HG02588 (cell line): Measurements from ENCODE around the gene NET1.
A peak's percentile ranks its signal among the peaks of the same experiment; 100 is the strongest.

ENCODE experiments used
- ATAC-seq: cut with Tn5 transposase; IDR thresholded peaks from one replicate; pipeline ENCODE4 v1.9.1; 2021; ENCODE audit warnings: mild to moderate bottlenecking, moderate library complexity; ENCODE audit not compliant: unreplicated experiment

NET1 gene

DNA sequence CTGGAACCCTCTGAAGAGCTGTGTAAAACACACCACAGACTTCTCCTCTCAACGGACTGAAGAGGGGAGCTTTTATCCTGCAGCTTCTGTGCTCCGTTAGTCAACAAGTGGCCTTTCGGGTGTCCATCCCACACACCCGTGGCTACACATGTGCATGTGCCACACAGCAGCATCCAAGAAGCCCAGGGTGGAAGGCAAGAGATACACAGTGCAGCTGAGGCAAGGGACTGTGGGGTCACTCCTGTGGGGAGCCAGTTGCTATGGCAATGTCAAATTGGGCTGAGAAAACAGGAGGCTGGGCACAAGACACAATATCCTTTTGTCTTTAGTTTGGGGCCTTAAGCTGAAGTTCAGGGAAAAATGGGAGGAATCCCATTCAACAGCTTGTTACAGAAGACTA is 28.7 kb downstream of the NET1 start:
- no peak for ATAC-seq

DNA sequence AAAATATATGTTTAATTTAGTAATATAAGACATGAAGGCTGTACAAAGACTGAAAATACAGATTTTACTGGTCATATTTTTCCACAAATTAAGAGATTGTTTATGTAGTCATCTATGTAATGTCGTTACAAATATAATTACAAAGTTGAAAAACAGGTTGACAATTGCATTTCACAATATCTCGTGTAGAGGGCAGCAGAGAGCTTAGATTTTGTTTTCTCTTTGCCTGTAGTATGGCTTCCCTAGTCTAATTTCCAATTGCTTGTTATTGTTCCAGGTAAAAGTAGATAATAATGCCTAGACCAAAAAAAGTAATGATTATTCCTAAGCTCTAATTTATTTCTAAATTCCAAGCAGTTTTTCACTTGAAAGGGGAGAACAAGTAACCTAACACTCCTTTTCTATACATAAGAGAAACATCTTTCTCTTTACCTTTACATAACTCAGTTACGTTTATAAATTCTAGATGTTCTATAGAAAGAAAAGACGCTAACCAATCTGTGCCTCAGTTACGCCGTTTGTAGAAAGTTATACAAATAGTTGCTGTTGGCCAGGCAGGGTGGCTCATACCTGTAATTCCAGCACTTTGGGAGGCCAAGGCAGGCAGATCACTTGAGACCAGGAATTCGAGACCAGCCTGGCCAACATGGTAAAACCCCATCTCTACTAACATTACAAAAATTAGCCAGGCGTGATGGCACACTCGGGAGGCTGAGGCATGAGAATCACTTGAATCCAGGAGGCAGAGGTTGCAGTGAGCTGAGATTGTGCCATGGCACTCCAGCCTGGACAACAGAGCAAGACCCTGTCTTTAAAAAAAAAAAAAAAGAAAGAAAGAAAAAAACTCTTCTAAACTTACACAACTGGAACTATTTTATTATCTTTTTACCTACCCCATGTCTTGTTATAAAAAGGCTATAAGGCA is 30.0 kb downstream of the NET1 start:
- ATAC-seq, result no peak

DNA sequence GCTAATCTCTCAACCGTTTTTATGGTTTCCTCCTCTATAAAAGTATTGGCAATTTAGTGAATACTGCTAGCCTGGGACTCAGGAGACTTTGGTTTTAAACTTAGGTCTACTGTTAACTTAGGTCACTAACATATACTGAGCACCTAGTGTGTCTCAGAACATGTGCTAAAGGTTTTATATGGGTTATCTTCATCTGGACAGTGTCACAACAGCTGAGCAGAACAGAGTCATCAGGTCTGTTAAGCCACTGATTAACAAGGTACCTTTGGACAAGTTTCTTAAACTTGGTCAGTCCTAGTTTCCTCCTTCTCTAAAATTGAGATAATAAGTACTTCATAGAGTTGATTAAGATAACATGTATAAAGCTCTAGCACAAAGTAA is 30.6 kb downstream of the NET1 start:
- peak; percentile 23 for ATAC-seq

DNA sequence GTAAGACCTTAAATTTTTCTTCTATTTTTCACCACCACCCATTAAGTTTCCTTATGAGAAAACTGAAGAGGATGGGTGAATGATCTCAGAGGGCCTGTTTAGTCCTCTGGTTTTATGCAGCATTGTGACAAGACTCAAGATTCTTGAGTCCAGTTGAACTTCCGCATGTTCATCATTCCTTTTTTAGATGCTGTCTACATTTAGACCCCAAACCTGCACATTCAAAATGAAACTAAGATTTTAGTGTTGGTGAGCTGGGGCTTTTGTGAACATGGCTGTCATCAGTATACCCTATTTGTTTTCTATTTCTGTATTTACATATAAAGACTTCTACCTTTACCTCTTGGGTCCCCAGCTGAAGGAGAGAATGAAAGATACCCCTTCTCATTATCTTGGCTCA is 31.1 kb downstream of the NET1 start:
- ATAC-seq, result peak; percentile 80

DNA sequence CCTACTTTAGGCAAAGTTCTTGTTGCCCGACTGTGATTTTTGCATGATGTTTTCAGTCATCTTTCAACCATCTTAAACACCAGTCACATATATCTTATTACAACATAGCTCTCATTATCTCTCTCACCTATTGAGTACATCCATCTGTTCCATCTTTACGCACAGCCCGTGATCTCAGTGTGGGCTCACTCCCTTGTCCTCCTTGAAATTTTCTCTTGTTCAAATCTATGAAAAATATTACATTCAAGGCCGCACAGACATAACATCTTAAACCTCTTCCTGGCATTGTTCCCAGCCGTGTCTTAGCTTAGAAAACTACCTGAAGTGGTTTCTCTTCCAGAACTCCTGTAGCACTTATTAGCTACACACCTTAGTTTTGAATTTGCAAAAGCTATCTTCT is 32.6 kb downstream of the NET1 start:
- no peak for ATAC-seq

DNA sequence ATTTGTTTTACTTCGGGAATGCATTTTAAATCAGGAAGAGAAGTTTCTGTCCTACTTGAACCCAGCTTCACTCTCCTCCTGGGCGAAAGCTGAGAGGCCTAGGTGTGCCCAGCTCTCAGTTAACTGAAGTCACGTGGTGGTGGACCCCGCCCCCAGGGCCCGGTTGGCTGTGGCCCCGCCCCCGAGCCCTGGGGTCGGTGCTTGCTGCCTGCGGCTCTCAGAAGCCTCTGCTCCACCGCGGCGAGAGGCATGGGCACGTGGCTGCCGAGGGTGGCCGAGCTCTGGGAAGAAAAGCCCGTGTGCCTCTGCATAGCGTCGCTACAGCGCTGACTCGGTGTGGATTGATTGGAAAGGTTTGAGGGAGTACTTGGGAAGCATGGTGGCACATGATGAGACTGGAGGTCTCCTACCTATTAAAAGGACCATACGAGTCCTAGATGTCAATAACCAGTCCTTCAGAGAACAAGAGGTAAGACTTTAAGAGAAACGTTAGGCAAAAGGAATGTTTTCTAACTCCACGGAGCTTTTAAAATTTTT is 34.1 kb downstream of the NET1 start:
- ATAC-seq, result peak; percentile 24

DNA sequence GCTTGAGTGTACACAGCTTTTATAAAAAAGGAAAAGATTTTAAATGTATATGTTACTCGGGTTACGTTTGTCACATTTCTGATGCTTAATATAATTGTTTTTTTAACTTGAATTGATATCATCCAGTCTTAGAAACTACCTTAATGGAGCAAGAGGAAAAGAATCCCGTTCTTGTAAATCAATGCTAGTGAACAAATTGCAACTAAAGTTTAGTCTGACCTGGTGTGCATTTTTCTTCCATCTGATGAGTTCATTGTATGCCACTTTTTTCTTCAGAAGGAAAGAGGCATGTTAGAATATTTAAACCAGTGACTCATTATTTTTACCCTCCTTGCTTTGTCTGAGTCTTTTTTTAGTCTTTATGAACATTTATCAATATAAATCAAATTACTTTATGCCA is 34.7 kb downstream of the NET1 start:
- no peak for ATAC-seq

DNA sequence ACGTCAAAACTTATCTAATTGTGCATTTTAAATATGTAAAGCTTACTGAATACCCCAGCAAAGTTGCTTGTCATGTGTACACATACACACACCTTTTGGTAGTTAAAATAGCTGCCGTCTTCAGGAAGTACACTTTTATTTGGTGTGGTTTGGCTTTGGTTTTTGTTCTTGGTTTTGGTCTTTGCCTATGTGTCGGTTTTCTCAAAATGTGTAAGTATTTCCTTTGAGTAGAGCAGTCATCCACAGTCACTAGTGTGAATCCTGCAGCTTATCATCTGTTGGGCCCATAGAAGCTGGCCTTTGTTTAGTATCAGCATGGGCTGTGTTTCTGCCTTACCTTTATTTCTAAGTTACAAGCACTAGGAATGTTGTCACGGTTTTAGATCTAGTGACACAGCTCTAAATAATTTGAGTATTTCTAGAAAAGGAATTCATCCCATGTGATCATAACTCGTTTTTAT is 35.3 kb downstream of the NET1 start:
- ATAC-seq, result peak; percentile 48

DNA sequence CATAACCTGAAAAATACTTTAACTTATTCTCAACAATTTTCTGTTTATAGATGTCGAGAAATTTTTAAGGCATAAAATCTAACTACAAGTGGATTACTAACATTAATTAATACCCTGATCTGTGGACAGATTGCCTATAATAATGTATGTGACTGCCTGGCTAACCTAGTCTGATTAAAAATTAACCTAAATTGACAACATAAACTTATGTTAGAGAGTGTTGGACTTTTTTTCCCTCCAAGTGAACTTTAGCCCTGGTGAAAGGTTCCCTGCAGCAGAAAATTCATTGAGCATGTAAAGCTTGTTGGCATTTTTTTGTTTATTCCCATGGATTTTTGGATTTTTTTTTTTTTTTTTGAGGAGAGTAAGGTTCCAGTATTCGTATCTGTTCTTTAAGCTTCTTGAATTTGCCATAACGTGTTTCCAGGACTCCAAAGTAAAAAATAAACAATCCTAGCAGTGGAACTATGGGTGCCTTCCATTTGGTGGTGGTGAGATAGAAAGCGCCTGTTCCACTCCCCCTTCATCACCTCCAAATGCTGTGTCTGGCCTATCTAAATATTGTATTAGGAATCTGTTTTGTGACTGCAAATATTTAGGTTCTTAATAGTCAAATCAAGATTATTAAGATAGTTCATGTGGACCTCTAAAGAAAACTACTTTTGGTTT is 36.1 kb downstream of the NET1 start:
- no peak for ATAC-seq

DNA sequence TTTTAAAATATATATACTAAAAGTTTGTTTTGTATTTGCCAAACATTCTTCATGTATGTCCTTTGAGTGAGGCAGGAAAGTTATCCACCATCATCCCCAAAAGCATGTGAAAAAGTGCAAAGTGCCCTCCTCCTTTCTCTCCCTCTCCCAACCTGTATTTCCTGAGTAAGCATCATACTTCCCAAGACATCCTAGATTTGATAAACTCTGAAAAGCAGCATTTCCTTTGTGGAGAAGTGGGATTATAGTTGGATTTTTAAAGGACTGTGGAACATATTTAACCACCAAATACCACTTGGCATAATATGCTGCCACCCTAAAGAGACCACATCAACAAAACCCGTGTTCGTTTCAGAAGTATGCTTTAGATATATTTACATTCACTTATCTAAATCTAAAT is 36.9 kb downstream of the NET1 start:
- no peak for ATAC-seq

DNA sequence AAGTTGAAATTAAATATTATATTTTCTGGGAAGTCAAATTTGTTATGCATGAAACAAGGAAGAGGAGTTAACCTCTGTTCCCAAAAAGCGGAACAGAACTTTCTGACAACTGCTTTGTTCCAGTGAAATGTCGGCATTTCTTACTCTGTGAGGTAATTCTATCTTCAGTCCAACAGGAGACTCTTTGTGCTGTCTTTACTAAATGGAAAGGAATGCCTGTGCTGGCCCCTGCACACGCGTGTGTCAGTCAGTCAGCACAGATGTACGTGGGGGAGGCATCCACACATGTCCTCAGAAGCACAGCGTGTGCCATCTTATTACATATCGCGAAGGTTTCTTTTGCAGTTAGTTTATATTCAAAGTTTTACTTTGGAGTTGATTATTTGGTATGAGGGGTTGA is 37.5 kb downstream of the NET1 start:
- no peak for ATAC-seq

DNA sequence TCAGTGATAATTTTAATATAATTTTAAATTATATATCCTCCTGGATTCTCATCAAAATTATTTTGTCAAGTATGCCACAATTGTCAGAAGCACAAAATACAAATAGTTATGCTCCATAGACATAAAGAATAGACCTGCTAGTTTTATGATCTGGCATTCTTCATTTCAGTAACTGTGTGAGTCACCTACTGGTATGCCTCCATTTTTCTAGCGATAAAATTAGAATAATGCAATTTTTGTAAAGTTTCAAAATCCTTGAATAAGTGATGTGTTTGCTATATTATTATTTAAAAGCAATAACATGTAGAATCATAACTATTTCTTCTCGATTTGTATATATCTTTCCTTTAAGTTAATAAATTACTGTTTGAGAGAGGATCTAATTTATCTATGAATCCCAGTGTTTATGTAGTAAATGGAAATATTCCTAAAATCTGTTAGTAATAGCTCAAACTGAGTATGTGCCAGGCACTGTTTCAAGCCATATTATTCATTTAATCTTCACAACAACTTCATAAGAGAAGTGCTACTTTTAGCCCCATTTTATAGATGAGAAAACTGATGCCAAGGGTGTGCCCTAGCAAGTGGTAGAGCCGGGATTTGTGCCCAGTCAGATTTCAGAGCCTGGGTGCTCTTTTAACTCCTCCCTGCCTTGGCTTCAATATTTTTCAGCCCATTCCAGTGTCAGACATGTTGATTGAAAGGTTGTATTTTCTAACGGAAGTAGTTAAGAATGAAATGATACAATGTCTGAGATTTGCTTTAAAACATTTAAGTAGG is 38.4 kb downstream of the NET1 start:
- no peak for ATAC-seq

DNA sequence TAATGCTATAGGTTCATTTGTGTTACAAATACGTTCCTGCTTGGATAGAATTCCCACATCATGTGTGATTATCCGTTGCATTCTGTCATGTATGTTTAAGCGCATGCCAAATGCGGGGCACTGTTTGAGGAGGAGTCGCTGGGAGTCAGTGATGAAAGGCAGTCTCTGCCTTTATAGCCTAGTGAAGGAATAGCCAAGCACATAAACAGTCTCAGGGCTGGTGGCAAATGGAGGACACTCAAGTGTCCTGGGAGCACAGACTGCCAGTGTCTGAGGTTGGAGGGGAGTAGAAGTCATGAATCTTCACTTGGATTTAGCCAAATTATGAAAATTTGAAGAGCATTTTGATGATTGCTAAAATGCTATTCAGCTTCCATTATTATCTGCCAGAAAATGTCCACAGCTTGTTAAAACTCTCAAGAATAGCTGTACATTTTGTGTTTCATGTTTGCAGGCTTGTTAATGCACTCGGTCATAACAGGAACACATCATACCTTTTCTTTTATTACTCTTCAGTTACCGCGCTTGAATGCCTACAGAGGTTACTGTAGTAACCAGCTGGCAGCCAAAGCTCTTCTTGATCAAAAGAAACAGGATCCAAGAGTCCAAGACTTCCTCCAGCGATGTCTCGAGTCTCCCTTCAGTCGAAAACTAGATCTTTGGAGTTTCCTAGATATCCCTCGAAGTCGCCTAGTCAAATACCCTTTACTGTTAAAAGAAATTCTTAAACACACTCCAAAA is 41.6 kb downstream of the NET1 start:
- ATAC-seq, result no peak

DNA sequence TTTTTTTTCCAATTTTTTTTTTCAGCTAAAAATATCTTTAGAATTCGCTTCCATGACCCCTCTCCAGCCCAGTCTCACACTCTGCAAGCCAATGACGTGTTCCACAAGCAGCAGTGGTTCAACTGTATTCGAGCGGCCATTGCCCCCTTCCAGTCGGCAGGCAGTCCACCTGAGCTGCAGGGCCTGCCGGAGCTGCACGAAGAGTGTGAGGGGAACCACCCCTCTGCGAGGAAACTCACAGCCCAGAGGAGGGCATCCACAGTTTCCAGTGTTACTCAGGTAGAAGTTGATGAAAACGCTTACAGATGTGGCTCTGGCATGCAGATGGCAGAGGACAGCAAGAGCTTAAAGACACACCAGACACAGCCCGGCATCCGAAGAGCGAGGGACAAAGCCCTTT is 44.2 kb downstream of the NET1 start:
- no peak for ATAC-seq

DNA sequence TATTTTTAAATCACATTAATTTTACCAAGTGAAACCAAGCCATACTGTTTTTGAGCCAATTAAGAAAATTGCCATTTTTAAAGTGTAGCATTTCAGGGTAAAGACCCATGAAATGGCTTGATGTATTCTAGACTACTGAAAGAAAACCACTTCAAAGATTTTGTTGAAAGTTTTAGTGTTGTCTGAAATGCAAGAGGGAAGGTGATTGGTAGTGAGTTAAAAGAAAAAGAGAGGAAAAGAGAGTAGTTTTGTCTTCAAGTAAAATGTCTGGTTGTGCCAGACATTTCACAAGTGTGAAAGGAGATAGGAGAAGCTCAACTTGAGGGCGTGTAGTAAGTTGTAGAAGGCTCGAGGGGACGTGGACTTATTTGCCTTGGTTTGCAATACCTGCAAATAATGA is 45.4 kb downstream of the NET1 start:
- no peak for ATAC-seq

DNA sequence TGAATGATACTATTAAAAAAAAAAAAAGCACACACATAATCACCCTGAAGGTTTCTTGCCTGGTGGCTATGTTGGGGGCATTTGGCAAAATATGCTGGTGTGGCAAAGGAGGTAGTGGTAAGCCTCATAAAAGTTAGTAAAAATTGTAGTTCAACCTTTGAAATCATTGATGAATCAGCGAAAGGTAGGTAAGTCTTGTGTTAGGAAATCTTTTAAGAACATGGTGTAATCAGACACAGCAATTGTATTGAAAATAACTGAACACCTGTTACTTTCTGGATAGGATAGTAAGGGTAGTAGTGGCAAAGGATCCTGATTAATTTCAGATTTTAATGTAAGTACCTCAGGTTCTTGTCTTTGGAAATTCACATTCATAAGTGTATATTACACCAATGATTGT is 46.1 kb downstream of the NET1 start:
- no peak for ATAC-seq

DNA sequence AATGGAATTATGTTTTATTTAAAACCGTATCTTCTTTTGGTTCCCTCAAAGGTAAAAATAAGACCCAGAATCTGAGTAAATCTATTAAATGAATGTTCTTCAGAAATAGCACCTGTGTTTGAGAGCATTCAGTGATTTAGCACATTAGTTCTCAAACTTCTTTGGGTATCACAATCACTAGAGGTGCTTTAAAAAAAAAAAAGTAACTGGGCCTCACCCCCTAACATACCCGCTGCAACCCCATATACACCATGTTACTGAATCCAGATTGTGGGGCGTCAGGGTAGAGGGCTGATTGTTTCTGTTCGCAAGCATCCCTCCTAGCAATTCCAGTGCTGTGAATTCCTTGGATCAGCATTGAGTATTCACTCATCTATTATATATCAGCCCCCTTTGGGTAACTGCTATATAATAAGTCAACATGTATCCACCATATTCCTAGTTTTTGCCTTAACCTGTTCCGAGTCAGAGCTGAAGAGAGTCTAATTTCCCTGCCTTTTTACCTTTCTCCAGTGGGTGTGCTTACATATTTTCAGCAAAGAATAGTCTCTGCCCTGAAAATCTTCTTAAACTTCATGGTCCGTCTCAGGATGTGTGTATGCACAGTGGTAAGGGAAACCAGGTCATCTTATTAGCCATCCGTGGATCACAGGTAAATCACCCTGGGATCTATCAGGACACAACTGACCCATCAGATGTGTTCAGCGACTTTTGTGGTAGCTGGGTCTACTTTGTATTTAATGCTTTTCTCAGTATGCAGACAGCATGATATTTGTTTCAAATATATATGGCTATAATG is 46.8 kb downstream of the NET1 start:
- ATAC-seq, result no peak

DNA sequence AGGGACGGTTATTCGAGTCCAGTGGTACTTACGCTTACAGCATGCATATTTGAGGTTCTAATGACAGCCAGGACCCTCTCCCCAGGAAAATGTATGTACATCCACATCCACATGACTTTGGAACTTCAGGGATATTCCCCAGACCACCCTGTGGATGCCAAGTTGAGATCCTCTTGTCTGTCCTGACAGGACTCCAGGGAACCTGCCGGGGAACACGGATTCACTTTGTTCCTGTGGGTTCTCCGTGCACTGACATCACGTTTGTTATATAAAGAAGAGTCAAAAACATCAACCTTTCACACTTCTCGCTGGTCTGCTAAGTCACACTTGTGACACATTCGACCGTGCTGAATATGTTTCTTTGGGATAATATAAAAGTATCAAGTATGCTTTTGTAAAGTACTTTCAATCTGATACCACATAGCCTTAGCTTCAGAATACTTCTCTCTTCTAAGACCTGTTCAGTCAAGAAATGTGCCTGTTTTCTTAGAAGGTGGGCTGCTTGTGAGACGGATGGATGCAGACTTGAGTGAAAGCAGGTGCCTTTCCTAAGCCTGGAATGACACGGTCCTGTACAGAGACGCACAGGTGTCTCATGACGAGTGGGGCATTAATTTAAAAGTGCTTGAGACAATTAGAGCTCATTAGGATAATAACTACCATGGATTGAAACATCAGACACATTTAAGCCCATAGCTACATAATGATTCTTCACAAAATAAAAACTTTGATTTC is 48.3 kb downstream of the NET1 start:
- no peak for ATAC-seq

DNA sequence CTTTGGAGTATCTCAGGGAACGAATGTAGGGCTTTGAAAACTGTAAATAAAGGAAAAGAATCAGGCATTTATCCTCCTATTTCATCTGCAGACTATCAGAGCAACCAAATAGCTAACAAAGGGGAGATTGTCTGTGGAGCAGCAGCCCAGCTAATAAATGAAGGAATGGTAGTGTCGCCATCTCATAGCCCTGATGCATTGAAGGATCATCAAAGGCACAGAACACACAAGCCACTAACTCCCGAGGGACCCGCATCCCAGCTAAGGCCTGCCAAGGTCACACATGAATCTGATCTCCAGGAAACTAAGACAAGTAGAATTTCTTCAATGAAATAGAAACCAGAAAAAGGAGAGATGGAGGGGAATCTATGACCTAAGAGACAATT is 48.8 kb downstream of the NET1 start:
- ATAC-seq, result no peak
